ENCODE measurements around the gene RNF133. TPM values are rescaled to one million over a fixed set of nuclear protein-coding genes. Genes with fewer than 3 reads are reported as not detected.

Gene RNF133
- total and polyA plus RNA-seq, 4 donors = 0.05 to 9.1 (median 1.2) TPM

DNA sequence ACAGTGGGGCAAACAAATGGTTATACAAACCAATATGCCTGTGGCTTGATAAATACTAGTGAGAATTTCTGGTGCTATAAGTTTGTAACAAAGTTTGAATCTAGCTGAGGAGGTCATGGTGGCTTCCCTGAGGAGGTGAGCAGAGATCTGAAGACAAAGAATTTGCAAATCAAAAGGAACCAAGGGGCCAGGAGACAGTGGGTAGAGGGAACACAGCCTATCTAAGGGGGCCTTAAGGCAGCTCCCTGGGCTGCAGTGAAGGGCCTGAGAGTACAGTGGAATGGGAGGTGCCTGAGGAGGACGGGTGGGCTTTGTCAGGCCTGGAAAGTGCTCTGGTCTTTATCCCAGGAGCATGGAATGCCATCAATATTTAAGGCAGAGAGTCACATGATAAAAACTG, 21.8 kb downstream of the RNF133 start:
- TF ChIP-seq, protein P1, sequence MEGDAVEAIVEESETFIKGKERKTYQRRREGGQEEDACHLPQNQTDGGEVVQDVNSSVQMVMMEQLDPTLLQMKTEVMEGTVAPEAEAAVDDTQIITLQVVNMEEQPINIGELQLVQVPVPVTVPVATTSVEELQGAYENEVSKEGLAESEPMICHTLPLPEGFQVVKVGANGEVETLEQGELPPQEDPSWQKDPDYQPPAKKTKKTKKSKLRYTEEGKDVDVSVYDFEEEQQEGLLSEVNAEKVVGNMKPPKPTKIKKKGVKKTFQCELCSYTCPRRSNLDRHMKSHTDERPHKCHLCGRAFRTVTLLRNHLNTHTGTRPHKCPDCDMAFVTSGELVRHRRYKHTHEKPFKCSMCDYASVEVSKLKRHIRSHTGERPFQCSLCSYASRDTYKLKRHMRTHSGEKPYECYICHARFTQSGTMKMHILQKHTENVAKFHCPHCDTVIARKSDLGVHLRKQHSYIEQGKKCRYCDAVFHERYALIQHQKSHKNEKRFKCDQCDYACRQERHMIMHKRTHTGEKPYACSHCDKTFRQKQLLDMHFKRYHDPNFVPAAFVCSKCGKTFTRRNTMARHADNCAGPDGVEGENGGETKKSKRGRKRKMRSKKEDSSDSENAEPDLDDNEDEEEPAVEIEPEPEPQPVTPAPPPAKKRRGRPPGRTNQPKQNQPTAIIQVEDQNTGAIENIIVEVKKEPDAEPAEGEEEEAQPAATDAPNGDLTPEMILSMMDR (IDR thresholded peaks at IDR 0.05; ENCODE audit: control extremely low read depth, extremely low read depth) = no peak
- ATAC-seq (ENCODE audit: insufficient read depth, low FRiP score) (no peak), DNase-seq (no peak)
- no peak overlapping the region for H3K4me3 ChIP-seq
- H3K9ac ChIP-seq (ENCODE audit: insufficient read depth in 1 of 2, low read length in 2 of 2) = no peak overlapping the region
- no peak overlapping the region for H3K27ac ChIP-seq (ENCODE audit: low read depth in 1 of 2, low read length in 1 of 2)
- no peaks in the 10 kb centered on the region for H3K9me3 ChIP-seq (ENCODE audit: control insufficient read depth in 4 of 4, insufficient read depth in 3 of 4, low read length in 3 of 4)
- 56 to 65% methylated on average over 1 of the region's 1 CpG for WGBS, 2 donors
- no peaks in the 10 kb centered on the region for H3K27me3 ChIP-seq (ENCODE audit: control insufficient read depth in 3 of 3, insufficient read depth in 3 of 3, low read length in 2 of 3)
- H3K36me3 ChIP-seq (ENCODE audit: control insufficient read depth in 4 of 4, insufficient read depth in 4 of 4, low read length in 4 of 4) = peaks cover 0 to 1% (median 0%) of the 10 kb centered on the region in 4 donors
- H3K4me1 ChIP-seq (ENCODE audit: control insufficient read depth in 5 of 5, insufficient read depth in 5 of 5, low read length in 5 of 5) = peaks cover 0 to 19% (median 7%) of the 10 kb centered on the region in 5 donors

DNA sequence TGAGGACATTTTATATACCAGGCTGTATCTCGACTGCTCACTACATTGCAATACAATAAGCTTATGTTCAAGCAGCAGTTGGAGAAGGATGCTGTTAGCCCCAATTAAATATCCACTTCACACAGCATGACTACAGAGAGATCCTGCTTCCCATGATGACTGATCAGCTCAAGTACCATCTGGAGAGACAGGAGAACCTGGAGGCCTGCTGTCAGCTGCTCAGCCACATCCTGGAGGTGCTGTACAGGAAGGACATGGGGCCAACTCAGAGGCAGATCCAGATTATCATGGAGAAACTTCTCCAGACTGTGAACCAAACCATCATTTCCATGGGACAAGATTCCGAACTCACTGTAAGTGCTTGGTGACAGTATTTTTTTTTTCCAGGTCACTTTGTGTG, 22.5 kb downstream of the RNF133 start:
- TF ChIP-seq, protein P1 (IDR thresholded peaks at IDR 0.05; ENCODE audit: control extremely low read depth, extremely low read depth) = no peak
- Histone ChIP-seq H3K27ac (ENCODE audit: low read depth in 1 of 2, low read length in 1 of 2) (no peak overlapping the region), H3K4me1 (ENCODE audit: control insufficient read depth in 5 of 5, insufficient read depth in 5 of 5, low read length in 5 of 5) (peaks cover 0 to 17% (median 5%) of the 10 kb centered on the region in 5 donors), H3K4me3 (no peak overlapping the region), H3K36me3 (ENCODE audit: control insufficient read depth in 4 of 4, insufficient read depth in 4 of 4, low read length in 4 of 4) (peaks cover 0 to 1% (median 0%) of the 10 kb centered on the region in 4 donors), H3K9ac (ENCODE audit: insufficient read depth in 1 of 2, low read length in 2 of 2) (no peak overlapping the region), H3K27me3 (ENCODE audit: control insufficient read depth in 3 of 3, insufficient read depth in 3 of 3, low read length in 2 of 3) (no peaks in the 10 kb centered on the region), H3K9me3 (ENCODE audit: control insufficient read depth in 4 of 4, insufficient read depth in 3 of 4, low read length in 3 of 4) (no peaks in the 10 kb centered on the region)
- no peak for ATAC-seq (ENCODE audit: insufficient read depth, low FRiP score)
- WGBS, 2 donors = 75 to 79% methylated on average over 2 of the region's 2 CpGs
- DNase-seq = no peak

DNA sequence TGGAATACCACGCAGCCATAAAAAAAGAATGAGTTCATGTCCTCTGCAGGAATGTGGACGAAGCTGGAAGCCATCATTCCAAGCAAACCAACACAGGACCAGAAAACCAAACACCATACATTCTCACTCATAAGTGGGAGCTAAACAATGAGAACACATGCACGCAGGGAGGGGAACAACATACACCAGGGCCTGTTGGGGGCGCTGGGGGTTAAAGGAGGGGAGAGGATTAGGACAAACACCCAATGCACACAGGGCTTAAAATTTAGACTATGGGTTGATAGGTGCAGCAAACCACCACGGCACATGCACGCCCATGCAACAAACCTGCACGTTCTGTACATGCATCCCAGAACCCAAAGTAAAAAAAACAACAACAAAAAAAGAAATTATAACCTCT, 23.3 kb downstream of the RNF133 start:
- ATAC-seq (ENCODE audit: insufficient read depth, low FRiP score) (no peak), DNase-seq (no peak)
- peaks cover 0 to 17% (median 5%) of the 10 kb centered on the region in 5 donors for H3K4me1 ChIP-seq (ENCODE audit: control insufficient read depth in 5 of 5, insufficient read depth in 5 of 5, low read length in 5 of 5)
- H3K9me3 ChIP-seq (ENCODE audit: control insufficient read depth in 4 of 4, insufficient read depth in 3 of 4, low read length in 3 of 4) = no peaks in the 10 kb centered on the region
- WGBS, 2 donors = 91 to 92% methylated on average over 7 of the region's 7 CpGs
- peaks cover 0 to 1% (median 0%) of the 10 kb centered on the region in 4 donors for H3K36me3 ChIP-seq (ENCODE audit: control insufficient read depth in 4 of 4, insufficient read depth in 4 of 4, low read length in 4 of 4)
- no peak overlapping the region for H3K4me3 ChIP-seq
- H3K9ac ChIP-seq (ENCODE audit: insufficient read depth in 1 of 2, low read length in 2 of 2) = no peak overlapping the region
- no peaks in the 10 kb centered on the region for H3K27me3 ChIP-seq (ENCODE audit: control insufficient read depth in 3 of 3, insufficient read depth in 3 of 3, low read length in 2 of 3)
- H3K27ac ChIP-seq (ENCODE audit: low read depth in 1 of 2, low read length in 1 of 2) = no peak overlapping the region
- TF ChIP-seq, protein P1 (IDR thresholded peaks at IDR 0.05; ENCODE audit: control extremely low read depth, extremely low read depth) = no peak

DNA sequence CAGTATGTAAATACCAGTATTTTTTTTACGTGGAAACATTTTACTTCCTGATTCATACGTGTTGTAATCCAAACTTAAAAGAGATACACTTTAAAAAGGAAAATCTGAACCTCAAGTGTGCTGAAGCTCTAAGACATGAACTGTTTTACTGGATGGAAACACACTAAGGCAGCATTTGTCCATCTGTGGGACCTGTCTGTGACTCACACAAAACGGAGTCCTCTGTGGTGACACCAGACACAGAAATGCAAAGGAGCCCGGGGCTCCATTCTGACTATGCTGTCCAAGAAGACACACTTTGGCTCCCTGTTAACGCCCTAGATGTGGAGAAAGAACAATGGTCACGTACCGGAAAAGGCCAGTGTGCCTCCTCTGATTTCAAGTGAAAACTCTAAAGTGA, 23.9 kb downstream of the RNF133 start:
- Histone ChIP-seq H3K27ac (ENCODE audit: low read depth in 1 of 2, low read length in 1 of 2) (peak overlapping the region in 1 of 2 donors; percentile 45), H3K4me3 (no peak overlapping the region), H3K36me3 (ENCODE audit: control insufficient read depth in 4 of 4, insufficient read depth in 4 of 4, low read length in 4 of 4) (peaks cover 0 to 1% (median 0%) of the 10 kb centered on the region in 4 donors), H3K9me3 (ENCODE audit: control insufficient read depth in 4 of 4, insufficient read depth in 3 of 4, low read length in 3 of 4) (no peaks in the 10 kb centered on the region), H3K9ac (ENCODE audit: insufficient read depth in 1 of 2, low read length in 2 of 2) (peak overlapping the region in 1 of 2 donors; percentile 55), H3K4me1 (ENCODE audit: control insufficient read depth in 5 of 5, insufficient read depth in 5 of 5, low read length in 5 of 5) (peaks cover 0 to 17% (median 5%) of the 10 kb centered on the region in 5 donors), H3K27me3 (ENCODE audit: control insufficient read depth in 3 of 3, insufficient read depth in 3 of 3, low read length in 2 of 3) (no peaks in the 10 kb centered on the region)
- ATAC-seq (ENCODE audit: insufficient read depth, low FRiP score) (no peak), DNase-seq (no peak)
- TF ChIP-seq, protein P1 (IDR thresholded peaks at IDR 0.05; ENCODE audit: control extremely low read depth, extremely low read depth) = no peak
- 61 to 77% methylated on average over 7 of the region's 7 CpGs for WGBS, 2 donors

All from lung (tissue), 12 donors.